ENCODE measurements around the gene TTC28.

GRCh38 chr22:28462041-28462440 is 217.6 kb downstream of the TTC28 start:
- TF ChIP-seq CTCF (conservative IDR thresholded peaks at IDR 0.05 in 1 of 2, IDR thresholded peaks at IDR 0.05 in 1 of 2; ENCODE audit: low read depth in 1 of 2, low read length in 2 of 2), result no peak
- no peak for TF ChIP-seq EZH2 (IDR thresholded peaks at IDR 0.05; ENCODE audit: low read length, missing control alignments)
